ENCODE measurements around the gene ALDH9A1.

DNA sequence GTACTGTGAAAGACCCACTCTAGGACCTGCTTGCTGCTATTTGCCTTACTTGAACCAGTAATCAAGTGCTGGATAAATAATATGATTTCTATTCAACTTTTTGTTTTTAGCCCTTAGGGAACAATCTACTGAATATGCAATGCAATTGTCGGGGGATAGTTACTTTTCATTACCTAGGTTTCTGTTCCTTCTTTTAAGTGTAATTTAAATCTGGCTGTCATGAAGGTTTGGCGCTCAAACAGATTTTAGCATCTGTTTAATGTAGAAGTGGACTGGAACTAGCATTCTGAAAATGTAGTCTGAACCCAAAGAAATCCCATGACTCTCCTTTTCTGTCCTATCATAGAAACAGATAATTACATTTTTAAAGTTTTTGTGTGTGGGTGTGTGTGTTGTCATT is 62.5 kb downstream of the ALDH9A1 start:
- TF ChIP-seq POLR2A (IDR thresholded peaks at IDR 0.05): no peak
- TF ChIP-seq, protein P1, sequence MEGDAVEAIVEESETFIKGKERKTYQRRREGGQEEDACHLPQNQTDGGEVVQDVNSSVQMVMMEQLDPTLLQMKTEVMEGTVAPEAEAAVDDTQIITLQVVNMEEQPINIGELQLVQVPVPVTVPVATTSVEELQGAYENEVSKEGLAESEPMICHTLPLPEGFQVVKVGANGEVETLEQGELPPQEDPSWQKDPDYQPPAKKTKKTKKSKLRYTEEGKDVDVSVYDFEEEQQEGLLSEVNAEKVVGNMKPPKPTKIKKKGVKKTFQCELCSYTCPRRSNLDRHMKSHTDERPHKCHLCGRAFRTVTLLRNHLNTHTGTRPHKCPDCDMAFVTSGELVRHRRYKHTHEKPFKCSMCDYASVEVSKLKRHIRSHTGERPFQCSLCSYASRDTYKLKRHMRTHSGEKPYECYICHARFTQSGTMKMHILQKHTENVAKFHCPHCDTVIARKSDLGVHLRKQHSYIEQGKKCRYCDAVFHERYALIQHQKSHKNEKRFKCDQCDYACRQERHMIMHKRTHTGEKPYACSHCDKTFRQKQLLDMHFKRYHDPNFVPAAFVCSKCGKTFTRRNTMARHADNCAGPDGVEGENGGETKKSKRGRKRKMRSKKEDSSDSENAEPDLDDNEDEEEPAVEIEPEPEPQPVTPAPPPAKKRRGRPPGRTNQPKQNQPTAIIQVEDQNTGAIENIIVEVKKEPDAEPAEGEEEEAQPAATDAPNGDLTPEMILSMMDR (IDR thresholded peaks at IDR 0.05): no peak

All from gastroesophageal sphincter (tissue), 3 donors.